Measurements from ENCODE around the gene CHST8. TPM values are rescaled to one million over a fixed set of nuclear protein-coding genes. Genes with fewer than 3 reads are reported as not detected.

Gene CHST8
- total RNA-seq, 4 donors from 2014 or later: not detected

- Histone ChIP-seq H3K27ac (no peak overlapping the region), H3K27me3 (no peaks in the 10 kb centered on the region)
- 46 to 50% methylated on average over 1 of the region's 1 CpG for WGBS, 2 donors (ENCODE audit: low coverage in 1 of 2)
Measured at GRCh38 chr19:33590224-33590623, 31.5 kb upstream of the CHST8 start.

GRCh38 chr19:33595783-33596182, 26.0 kb upstream of the CHST8 start:
- Histone ChIP-seq H3K27ac (no peak overlapping the region), H3K27me3 (no peaks in the 10 kb centered on the region), H3K9me3 (no peaks in the 10 kb centered on the region), H3K4me1 (no peaks in the 10 kb centered on the region), H3K4me3 (no peak overlapping the region), H3K36me3 (no peaks in the 10 kb centered on the region)
- in situ Hi-C loops (cut with MboI; ENCODE audit: low pct_ligation_motif_present in 1 of 4, low pct_unique_long_range_greater_than_20kb in 1 of 4, low sequenced_read_pairs in 3 of 4) (no loop called here), intact Hi-C loops (cut with DNase I; ENCODE audit: low total_unique reads) (no loop called here)
- 38% methylated on average over 1 of the region's 1 CpG; no CpG with 5 or more reads in 1 of the 2 donors for WGBS, 2 donors (ENCODE audit: low coverage in 1 of 2)
- DNase-seq: no peak
- no peak for TF ChIP-seq CTCF (IDR thresholded peaks at IDR 0.05)
- TF ChIP-seq POLR2A (IDR thresholded peaks at IDR 0.05): no peak
- no peak for TF ChIP-seq POLR2AphosphoS5 (IDR thresholded peaks at IDR 0.05)
- no peak for TF ChIP-seq EP300 (IDR thresholded peaks at IDR 0.05; ENCODE audit: low read depth)

More at GRCh38 chr19:33590224-33590623, 31.5 kb upstream of the CHST8 start:
- TF ChIP-seq POLR2A (IDR thresholded peaks at IDR 0.05) (no peak), POLR2AphosphoS5 (IDR thresholded peaks at IDR 0.05) (no peak), EP300 (IDR thresholded peaks at IDR 0.05; ENCODE audit: low read depth) (no peak), CTCF (IDR thresholded peaks at IDR 0.05) (no peak)
- no peaks in the 10 kb centered on the region for H3K36me3 ChIP-seq
- intact Hi-C loops (cut with DNase I; ENCODE audit: low total_unique reads): no loop called here
- H3K4me3 ChIP-seq: no peak overlapping the region
- H3K4me1 ChIP-seq: no peaks in the 10 kb centered on the region
- DNase-seq: no peak
- in situ Hi-C loops (cut with MboI; ENCODE audit: low pct_ligation_motif_present in 1 of 4, low pct_unique_long_range_greater_than_20kb in 1 of 4, low sequenced_read_pairs in 3 of 4): no loop called here
- H3K9me3 ChIP-seq: no peaks in the 10 kb centered on the region

GRCh38 chr19:33601583-33601982, 20.2 kb upstream of the CHST8 start:
- no peak for DNase-seq
- Histone ChIP-seq H3K4me1 (no peaks in the 10 kb centered on the region), H3K36me3 (no peaks in the 10 kb centered on the region), H3K4me3 (no peak overlapping the region), H3K9me3 (peaks cover 6 to 12% of the 10 kb centered on the region in 2 donors), H3K27me3 (no peaks in the 10 kb centered on the region), H3K27ac (no peak overlapping the region)
- intact Hi-C loops (cut with DNase I; ENCODE audit: low total_unique reads) (no loop called here), in situ Hi-C loops (cut with MboI; ENCODE audit: low pct_ligation_motif_present in 1 of 4, low pct_unique_long_range_greater_than_20kb in 1 of 4, low sequenced_read_pairs in 3 of 4) (no loop called here)
- 96 to 100% methylated on average over 1 to 2 of the region's 2 CpGs for WGBS, 2 donors (ENCODE audit: low coverage in 1 of 2)
- TF ChIP-seq EP300 (IDR thresholded peaks at IDR 0.05; ENCODE audit: low read depth) (no peak), CTCF (IDR thresholded peaks at IDR 0.05) (no peak), POLR2A (IDR thresholded peaks at IDR 0.05) (no peak), POLR2AphosphoS5 (IDR thresholded peaks at IDR 0.05) (no peak)

GRCh38 chr19:33602576-33603204, 19.1 kb upstream of the CHST8 start:
- 87 to 100% methylated on average over 3 to 16 of the region's 16 CpGs for WGBS, 2 donors (ENCODE audit: low coverage in 1 of 2)

More at GRCh38 chr19:33602576-33603204, 19.1 kb upstream of the CHST8 start:
- TF ChIP-seq POLR2A (IDR thresholded peaks at IDR 0.05) (no peak), EP300 (IDR thresholded peaks at IDR 0.05; ENCODE audit: low read depth) (no peak), POLR2AphosphoS5 (IDR thresholded peaks at IDR 0.05) (no peak), CTCF (IDR thresholded peaks at IDR 0.05) (no peak)
- DNase-seq: no peak
- Histone ChIP-seq H3K27me3 (no peaks in the 10 kb centered on the region), H3K9me3 (peaks cover 6 to 12% of the 10 kb centered on the region in 2 donors), H3K36me3 (no peaks in the 10 kb centered on the region), H3K4me3 (no peak overlapping the region), H3K4me1 (no peaks in the 10 kb centered on the region), H3K27ac (no peak overlapping the region)
- intact Hi-C loops (cut with DNase I; ENCODE audit: low total_unique reads): no loop called here
- in situ Hi-C loops (cut with MboI; ENCODE audit: low pct_ligation_motif_present in 1 of 4, low pct_unique_long_range_greater_than_20kb in 1 of 4, low sequenced_read_pairs in 3 of 4): no loop called here
